HG03060 (cell line): ENCODE results near the gene KNDC1.

Source experiments
- ATAC-seq: cut with Tn5 transposase; IDR thresholded peaks from one replicate; pipeline ENCODE4 v1.9.1; 2021; ENCODE audit warnings: low read depth, moderate number of reproducible peaks; ENCODE audit not compliant: unreplicated experiment

Gene KNDC1

GRCh38 chr10:133187906-133188681, 28.1 kb downstream of the KNDC1 start:
- ATAC-seq, result no peak

- ATAC-seq, result no peak
These were observed 29.2 kb downstream of the KNDC1 start for GRCh38 chr10:133189256-133189655.

- no peak for ATAC-seq
These were observed 29.7 kb downstream of the KNDC1 start for GRCh38 chr10:133189726-133190125.

GRCh38 chr10:133190225-133190624, 30.2 kb downstream of the KNDC1 start:
- ATAC-seq, result no peak

GRCh38 chr10:133191651-133192050, 31.6 kb downstream of the KNDC1 start:
- no peak for ATAC-seq

- no peak for ATAC-seq
These were observed 34.1 kb downstream of the KNDC1 start for GRCh38 chr10:133194151-133194550.

- ATAC-seq, result no peak
These were observed 35.1 kb downstream of the KNDC1 start for GRCh38 chr10:133195096-133195495.

GRCh38 chr10:133195611-133196010, 35.6 kb downstream of the KNDC1 start:
- no peak for ATAC-seq

- no peak for ATAC-seq
These were observed 36.3 kb downstream of the KNDC1 start for GRCh38 chr10:133196221-133196915.

- ATAC-seq, result no peak
These were observed 37.1 kb downstream of the KNDC1 start for GRCh38 chr10:133196936-133197758.

- no peak for ATAC-seq
These were observed 37.8 kb downstream of the KNDC1 start for GRCh38 chr10:133197786-133198185.

GRCh38 chr10:133198206-133198605, 38.2 kb downstream of the KNDC1 start:
- no peak for ATAC-seq

GRCh38 chr10:133198621-133199487, 38.8 kb downstream of the KNDC1 start:
- ATAC-seq, result no peak

GRCh38 chr10:133199488-133199885, 39.5 kb downstream of the KNDC1 start:
- ATAC-seq, result no peak

- no peak for ATAC-seq
These were observed 40.1 kb downstream of the KNDC1 start for GRCh38 chr10:133199992-133200611.

GRCh38 chr10:133200621-133201031, 40.6 kb downstream of the KNDC1 start:
- ATAC-seq, result no peak

- no peak for ATAC-seq
These were observed 41.3 kb downstream of the KNDC1 start for GRCh38 chr10:133201151-133201947.

- ATAC-seq, result no peak
These were observed 42.1 kb downstream of the KNDC1 start for GRCh38 chr10:133201948-133202725.
